COLO668 (cell line): ENCODE results near the gene WNK2.
"Not testable (repeated sequence)": the region's sequence is repeated elsewhere in the genome, so short reads cannot be mapped to it uniquely, and the experiment has no call there.

Source experiments
- DNase-seq: peaks from one replicate; lab custom pipeline; 2025; ENCODE audit not compliant: unreplicated experiment; lab: John Stamatoyannopoulos, UW

WNK2 gene

DNA sequence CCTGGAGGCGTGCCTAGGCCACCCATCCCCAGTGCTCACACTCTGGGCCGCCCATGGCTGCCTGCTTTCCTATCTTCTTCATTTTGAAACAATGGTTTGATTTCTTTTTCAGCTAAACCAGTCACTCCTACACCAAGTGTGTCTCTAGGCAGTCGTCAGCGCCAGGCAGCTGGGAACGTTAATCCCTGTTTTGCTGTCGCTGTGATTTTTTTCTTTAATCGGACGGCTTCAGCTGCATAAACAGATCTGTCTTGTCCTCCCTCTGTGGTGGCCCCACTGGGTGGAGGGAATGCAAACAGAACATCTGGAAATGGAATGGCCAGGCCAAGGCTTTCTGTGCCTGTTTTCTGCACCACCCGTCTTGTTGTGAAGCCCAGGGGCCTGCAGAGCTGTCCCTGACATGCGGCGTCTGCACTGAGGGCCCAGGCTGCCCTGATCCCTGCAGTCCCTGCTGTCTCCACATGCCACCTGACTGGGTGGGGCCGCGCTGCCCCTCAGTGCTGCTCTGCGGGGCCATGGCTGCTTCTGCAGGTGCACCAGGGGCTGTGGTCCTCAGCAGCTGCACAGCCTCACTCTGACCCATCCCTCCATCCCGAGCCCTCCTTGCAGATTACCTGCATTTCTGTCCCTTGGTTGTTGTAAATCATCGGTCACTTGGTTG, 51.5 kb downstream of the WNK2 start:
- no peak for DNase-seq

DNA sequence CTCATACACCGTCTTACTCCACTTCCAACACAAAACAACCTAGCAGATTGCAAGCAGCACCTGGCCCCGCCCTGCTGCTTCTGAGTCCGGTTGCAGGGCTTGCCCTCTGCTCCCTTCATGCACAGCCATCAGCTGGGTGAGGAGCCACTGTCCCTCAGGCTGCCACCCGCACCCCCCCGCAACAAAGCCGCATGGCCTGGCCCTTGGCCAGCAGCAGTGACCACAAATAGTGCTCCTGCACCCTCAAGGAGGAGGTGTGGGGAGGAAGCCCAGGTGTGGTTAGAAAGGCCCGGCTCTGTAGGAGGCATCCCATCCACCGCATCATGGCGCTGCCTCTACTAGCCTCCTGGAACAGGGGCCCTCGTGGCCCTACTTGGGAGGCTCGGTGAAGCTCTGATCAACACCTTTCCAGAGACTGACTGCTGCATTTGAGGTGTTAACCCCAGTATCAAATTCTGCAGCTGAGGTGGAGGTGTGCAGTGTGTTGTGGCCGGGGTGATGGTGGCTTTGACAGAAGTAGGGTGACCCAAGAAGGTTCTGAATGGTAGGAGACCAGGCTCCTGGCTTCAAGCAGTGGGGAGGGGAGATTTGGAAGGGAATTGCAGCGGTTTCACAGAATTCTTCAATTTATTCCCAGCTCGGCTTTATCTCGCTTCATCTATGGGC, 52.7 kb downstream of the WNK2 start:
- DNase-seq: no peak

DNA sequence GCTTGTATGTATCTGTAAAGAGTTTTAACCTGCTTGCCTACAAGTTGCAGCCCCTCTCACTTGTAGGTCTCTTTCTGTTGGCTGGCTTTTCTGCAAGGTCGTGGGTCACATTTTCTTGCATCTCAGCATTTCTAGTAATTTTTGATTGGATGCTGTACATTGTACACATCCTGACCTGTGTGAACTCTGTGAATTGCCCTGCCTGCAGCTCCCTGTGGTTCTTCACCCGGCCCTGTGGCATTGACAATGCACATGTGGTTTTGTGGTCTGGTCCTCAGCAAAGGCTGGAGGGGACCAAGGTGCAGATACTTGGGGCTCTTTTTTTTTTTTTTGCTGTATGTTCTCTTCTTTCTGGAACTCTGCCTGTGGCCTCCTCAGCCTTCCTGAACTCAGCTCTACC, 53.6 kb downstream of the WNK2 start:
- no peak for DNase-seq

DNA sequence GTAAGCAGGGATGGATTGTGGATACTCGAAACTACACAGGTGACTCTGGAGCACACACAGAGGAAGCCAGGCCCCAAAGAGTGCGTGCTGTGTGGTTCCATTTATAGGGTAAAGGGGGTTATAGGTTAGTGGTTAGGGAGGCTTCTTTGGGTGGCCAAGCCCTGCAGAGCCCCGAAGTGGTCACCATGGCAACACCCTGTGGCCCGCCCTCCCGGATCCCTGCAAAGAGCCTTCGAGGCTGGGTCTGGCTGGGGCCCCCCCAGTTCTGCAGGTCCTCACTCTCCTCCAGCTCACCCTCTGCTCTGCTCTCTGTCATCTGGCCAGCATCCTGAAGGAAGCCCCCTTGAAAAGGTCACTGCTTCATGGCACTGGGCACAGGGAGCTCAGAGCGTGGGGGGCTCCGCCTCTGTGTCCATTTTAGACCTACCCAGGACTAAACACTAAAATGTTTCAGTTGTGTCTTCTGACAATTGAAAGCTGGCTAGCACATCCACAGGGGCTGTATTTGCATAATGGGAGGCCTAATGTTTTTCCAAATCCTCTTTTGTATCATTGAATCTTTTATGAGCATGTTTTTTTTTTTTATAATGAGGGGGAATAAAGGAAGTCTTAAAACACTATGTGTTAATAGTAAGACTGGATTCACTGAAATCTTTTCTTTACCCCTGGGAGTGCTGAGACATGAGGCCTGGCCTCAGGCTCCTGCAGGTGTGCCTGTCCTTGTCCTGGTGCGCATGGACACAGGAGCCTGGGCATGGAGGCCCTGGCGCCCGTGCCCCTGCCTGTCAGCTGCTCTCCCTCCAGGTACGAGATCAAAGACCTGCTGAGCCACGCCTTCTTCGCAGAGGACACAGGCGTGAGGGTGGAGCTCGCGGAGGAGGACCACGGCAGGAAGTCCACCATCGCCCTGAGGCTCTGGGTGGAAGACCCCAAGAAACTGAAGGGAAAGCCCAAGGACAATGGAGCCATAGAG, 55.3 kb downstream of the WNK2 start:
- DNase-seq: no peak

DNA sequence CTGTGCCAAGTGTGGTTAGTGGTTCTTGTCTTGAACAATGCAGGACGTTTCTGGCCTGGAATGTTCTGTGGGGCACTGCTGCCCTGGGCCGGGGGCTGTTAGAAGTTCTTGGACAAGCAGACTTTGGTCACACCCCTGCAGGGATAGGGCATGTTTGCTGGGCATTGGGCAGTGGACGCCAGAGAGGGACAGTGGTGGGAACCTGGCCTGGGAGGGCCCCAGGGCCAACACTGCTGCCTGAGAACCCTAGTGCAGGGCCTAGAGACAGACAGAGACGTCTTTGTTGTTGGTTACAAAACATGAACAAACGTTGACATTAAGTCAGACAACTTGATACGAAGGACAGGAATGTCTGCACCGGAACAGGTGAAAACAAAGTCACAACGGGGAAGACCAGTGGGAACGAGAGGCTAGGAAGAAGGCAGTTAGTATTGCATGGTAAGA, 57.0 kb downstream of the WNK2 start:
- no peak for DNase-seq

DNA sequence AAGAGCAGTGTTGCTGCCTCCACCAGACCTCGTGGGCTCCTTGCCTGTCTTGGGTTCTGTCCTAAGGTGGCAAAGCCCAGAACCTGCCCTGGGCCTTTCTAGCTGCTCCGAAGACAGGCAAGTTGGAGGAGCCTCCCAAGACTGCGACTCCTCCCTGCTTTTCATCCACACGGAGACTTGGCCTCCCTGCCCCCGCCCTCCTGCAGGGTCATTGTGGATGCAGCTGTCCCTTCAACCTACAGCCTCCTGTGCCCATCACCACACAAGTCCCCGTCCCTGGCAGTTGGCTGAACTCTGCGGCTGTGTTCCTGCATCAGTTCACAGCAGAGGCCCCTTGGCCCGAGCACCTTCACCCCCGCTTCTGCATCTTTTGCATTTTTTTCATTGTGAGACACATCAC, 59.2 kb downstream of the WNK2 start:
- no peak for DNase-seq

DNA sequence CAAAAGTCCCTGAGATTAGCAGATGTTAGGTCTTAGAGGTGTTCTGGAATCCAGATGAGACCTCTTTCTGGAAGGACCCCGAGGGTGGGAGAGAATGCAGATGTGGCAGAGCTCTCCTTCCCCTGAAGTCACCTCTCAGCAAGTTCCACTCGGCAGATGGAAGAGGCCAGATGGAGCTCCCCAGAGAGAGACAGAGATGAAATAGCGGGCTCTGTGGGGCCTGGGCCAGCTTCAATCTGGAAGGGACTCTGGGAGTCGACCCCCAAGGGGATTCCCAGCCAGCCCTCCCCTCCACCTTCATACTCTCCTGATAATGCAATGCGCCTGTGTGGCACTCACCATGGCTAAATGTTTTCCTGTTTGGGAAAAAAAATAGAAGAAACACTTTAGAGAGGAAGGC, 60.2 kb downstream of the WNK2 start:
- DNase-seq: no peak

DNA sequence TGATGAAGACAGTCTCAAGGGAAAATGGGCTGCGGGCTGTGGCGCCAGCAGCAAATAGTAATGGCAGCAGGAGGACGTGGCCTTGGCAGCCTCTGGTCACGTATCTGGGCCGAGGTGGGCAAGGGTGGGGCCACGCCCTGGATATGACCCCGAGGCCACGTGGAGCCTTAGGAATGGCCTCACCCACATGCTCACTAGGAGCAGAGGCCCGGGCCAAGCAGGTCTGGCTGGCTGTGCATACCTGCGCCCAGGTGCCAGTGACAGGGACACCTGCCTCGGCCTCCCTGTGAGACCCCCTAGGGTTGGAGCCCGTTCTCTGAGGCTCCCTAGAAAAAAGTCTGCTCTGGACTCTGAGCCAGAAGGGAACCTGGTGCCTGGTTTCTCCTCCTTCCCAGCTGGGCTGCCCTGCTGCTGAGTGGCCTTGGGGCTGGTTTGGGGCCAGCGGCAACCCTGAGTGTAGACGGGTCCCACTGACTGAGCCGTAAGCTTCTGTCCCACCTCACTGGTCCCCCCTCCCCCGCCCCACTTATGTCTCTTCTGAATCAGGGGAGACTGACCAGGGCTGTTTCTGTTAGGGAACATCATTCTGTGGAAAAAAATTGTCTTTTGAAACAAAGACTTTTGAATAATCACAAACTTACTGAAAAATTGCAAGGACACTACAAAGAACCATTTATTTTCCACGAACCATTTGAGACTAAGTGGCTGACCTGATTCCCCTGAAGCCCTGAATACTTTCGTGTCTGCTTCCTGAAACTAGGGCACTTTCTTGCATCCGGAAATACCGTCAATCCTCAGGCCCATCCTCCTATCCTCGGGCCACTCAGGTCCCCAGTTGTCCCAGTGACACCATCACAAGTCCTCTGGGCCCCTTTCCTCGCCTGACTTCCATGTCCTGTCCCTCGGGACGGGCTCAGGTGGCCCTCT, 60.8 kb downstream of the WNK2 start:
- no peak for DNase-seq

DNA sequence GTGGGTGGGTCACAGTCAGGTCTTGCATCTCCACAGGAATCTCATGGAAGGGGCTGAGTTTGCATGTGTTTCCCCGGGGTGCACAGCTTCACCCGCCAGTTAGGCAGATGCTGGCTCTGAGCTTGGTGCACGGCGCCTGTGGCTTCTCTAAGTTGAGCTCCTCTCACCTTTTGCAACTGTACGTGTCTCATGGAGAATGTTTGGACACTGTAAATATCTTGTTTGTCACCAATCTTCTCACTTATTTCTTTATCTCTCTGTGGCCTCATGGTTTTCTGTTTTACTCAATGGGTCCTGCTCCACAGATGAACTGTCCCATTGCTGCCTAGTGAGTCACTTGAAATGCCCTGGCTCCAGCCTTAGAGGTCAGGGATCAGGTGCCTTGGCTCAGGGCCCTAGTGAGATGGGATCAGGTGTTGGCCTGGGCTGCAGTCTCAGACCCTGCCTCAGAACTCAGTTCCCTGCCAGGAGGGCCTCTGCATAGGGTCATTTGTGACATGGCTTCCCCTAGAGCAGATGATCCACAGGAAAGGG, 61.6 kb downstream of the WNK2 start:
- no peak for DNase-seq

DNA sequence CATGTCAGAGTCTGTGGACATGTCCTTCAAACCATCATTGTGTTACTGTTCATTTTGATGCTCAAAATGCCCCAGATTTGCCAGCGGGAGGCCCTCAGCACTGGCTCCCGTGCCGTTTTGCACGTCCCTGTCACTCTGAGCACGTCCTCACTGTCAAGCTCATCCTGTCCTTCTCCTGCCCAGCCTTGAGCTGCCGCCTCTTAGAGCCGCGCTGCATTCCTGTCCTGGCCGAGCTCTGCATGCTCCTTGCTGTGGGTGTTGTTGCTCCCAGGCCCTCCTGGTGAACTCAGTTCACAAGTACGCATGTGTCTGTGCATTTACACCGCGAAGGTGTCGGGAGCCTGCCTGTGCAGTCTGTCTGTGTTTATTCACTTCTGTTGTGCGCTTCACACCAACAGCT, 62.2 kb downstream of the WNK2 start:
- no peak for DNase-seq

DNA sequence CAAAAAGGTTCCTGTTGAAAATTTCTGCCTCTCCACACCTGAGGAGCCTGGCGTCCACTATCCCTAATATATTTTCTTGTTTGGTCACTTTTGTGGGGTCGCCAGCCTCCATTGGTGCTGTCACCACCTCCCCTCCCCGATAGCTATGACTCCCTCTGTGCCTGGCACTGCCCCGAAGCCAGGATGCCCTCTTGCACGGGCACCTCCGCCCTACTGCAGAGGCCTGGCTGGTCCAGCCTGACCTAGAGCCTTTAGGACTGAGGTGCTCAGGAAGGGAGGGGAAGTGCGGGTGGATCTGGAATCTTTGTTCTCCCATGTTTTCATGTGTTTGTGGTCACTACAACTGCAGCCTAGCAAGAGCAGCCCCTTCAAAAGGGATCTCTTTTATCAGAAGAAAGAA, 62.6 kb downstream of the WNK2 start:
- DNase-seq: no peak

DNA sequence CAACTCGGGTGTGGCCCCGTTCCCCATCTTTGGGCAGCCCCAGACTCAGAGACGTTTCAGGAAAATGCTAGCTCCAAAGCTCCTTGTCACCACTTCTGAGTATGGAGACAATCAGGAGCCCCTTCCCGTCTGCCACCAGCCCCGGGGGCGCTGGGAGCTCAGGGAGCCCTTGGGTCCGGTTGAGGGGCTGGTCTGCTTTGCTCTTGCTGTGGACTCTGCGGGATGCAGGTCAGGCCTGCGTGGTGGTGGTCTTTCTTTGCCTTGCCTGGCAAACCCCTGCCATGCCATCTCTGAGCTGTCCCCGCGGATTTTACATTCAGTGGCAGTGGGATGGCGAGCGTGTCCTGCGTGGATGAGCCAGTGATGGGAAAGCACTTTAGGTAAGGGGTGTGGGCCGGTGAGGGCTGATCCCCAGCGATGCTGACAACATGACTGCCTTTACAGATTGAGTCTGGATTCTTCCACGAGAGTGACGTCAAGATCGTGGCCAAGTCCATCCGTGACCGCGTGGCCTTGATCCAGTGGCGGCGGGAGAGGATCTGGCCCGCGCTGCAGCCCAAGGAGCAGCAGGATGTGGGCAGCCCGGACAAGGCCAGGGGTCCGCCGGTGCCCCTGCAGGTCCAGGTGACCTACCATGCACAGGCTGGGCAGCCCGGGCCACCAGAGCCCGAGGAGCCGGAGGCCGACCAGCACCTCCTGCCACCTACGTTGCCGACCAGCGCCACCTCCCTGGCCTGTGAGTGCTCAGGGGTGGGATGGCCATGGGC, 63.3 kb downstream of the WNK2 start:
- no peak for DNase-seq

DNA sequence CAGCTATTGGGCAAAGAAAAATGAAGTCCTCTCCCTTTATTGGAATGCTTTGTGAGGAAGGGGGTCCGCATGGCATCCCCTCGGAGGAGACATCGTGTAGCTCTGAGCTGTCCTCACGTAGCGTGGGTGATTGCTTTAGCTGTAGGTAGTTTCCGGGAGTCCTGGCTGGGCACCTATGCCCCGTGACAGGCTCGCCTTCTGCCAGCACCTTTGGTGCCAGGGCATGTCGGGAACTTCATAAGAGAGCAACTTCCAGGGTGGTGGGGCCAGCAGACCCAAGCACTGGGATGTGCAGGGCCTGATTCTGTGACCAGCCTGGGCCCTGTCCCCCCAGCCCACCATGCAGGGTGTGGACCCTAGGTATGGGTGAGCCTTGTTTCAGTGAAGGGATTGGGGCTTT, 64.0 kb downstream of the WNK2 start:
- no peak for DNase-seq

DNA sequence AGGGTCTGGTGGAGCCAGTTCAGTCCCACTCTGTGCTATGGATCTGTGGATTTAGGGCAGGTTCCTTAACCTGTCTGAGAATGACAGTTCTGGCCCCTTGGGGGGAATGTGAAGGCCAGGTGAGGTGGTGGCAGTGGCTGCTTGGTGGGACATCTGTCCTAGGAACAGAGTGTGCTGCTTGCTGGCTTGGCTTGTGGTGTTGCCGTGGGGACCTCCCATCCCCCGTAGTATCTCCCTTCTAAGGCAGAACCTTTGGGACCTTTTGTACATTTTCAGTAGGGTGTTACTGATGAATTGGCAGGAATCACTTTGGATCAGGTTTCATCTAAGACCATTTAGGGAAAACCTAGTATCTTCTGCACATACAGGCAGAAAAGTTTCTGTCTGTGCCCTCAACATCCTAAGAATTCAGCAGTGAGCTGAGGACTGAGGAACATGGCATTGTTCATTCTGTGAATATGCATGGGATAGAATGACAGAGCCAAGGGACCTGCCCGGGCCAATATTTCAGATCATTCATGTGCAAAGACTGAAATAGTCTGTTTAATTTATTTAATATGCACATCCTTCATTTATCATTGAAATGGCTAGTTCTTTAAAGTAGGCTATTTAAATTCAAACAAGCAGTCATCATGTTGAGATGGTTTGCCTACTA, 64.6 kb downstream of the WNK2 start:
- DNase-seq: no peak

DNA sequence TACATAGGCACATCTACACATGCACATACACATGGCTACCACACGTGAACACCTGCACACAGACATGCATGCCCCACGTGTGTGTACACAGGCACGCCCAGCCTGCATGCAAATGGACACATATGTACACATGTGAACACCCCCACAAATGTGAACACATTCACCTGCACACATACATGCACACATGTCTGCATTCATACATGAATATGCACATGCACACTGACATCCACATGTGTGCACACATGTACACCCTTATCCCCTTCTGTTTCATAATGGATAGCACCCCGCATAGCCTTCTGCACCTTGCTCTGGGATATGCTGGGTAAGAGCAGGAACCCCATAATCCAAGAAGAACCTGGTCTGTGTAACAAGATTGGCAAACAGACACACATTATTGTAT, 66.2 kb downstream of the WNK2 start:
- DNase-seq: no peak

DNA sequence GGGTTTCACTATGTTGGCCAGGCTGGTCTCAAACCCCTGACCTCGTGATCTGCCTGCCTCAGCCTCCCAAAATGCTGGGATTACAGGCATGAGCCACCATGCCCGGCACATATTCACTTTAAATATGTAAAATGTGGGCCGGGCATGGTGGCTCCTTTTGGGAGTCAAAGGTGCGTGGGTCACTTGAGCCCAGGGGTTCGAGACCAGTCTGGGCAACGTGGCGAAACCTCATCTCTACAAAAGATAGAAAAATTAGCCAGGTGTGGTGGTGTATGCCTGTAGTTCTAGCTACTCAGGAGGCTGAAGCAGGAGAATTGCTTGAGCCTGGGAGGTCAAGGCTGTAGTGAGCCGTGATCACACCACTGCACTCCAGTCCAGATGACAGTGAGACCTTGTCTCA, 67.4 kb downstream of the WNK2 start:
- not testable (repeated sequence) for DNase-seq

DNA sequence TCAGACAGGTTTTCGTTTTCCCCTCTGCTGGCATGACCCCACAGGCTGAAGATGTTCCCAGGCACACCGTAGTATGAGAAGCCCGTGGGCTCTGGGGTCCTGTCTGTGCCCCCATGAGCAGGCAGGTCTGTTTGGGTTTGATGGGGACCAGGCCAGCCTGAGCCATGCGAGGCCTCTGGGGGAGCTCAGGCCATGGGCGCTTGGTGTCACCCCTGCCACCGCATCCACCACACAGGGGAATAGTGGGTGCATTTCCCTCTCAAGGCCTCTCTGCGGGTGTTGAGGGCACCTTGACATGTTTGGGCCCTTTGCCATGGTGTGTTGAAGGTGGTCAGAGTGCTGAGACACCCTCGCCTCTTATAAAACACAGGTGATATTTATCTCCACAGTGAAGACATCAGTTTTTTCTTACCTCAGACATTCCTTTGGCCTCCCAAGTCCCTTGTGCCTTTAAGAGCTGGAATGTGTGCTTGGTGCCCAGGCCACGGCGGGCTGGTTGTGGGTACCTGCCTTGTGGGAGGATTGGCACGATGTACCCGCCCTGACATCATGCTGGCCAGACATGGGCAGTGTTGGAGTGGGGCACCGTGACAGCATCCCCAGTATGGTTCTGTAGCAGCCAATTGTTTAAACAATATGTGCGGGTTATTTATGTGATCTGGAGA, 68.3 kb downstream of the WNK2 start:
- no peak for DNase-seq

DNA sequence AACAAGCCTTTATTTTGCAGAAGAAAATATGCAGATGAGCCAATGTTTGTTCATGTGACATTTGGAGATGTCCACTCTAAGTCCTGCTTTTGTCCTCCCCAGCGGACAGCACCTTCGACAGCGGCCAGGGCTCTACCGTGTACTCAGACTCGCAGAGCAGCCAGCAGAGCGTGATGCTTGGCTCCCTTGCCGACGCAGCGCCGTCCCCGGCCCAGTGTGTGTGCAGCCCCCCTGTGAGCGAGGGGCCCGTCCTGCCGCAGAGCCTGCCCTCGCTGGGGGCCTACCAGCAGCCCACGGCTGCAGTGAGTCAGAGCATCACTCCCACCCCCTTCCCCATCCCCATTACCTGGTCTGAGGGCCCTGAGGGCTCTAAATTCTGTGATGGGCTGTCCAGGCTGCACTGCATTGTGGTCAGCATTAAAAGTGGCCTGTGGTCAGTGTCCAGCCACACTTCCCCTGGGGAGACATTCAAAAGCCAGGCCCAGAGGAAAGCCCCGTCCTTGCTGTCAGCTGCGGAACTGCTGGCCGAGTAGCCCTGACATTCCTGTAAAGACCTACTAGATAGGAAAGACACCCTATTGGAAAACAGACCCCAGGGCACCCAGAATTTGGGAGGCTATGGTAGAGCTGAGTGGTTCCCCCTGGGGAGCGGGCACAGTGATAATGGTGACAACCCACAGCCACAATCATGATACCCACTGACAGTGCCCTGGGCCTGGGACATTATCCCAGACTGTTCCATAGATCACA, 69.0 kb downstream of the WNK2 start:
- DNase-seq: no peak
